Mucosa of stomach (tissue), 1 donor: ENCODE data around the gene KIAA0825.
"Not testable (repeated sequence)": the region's sequence is repeated elsewhere in the genome, so short reads cannot be mapped to it uniquely, and the experiment has no call there.

Experiments
- H3K27me3 ChIP-seq: one replicate; pipeline ENCODE4 v1.7.0; 2013; ENCODE audit warnings: mild to moderate bottlenecking, low read length; ENCODE audit not compliant: control insufficient read depth, insufficient read depth
- H3K36me3 ChIP-seq: one replicate; pipeline ENCODE4 v1.7.0; 2013; ENCODE audit warnings: low read length; ENCODE audit not compliant: control insufficient read depth, insufficient read depth
- H3K4me1 ChIP-seq: one replicate; pipeline ENCODE4 v1.7.0; 2013; ENCODE audit warnings: mild to moderate bottlenecking, low read length; ENCODE audit not compliant: control insufficient read depth, insufficient read depth
- H3K4me3 ChIP-seq: one replicate; pipeline ENCODE4 v1.7.0; 2013; ENCODE audit warnings: low read length
- H3K9ac ChIP-seq: one replicate; pipeline ENCODE4 v1.7.0; 2013; ENCODE audit warnings: mild to moderate bottlenecking, low read length, moderate library complexity
- H3K9me3 ChIP-seq: one replicate; pipeline ENCODE4 v1.7.0; 2013; ENCODE audit warnings: mild to moderate bottlenecking, low read length, moderate library complexity; ENCODE audit not compliant: control insufficient read depth
- donor health status: Pancreatic carcinoma.

The KIAA0825 gene

DNA sequence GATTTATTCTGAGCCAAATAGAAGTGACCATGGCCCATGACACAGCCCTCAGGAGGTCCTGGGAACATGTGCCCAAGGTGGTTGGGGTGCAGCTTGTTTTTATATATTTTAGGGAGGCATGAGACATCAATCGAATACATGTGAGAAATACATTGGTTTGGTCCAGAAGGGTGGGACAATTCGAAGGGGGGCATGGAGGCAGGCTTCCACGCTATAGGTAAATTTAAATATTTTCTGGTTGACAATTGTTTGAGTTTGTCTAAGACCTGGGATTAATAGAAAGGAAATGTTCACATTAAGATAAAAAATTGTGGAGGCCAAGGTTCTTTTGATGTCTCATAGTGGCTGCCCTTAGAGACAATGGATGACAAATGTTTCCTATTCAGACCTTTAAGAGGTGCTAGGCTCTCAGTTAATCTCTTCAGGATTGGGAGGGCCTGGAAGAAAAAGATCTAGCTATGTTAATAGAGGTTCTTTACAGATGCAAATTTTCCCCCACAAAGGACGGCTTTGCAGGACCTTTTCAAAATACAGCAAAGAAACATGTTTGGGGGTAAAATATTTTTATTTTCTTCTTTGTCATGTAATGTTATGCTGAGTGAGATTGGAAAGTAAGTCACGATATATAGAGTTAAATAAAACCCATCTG is 263.4 kb downstream of the KIAA0825 start:
- not testable (repeated sequence) for H3K9me3 ChIP-seq, H3K27me3 ChIP-seq, H3K4me1 ChIP-seq, H3K9ac ChIP-seq, H3K4me3 ChIP-seq, H3K36me3 ChIP-seq

DNA sequence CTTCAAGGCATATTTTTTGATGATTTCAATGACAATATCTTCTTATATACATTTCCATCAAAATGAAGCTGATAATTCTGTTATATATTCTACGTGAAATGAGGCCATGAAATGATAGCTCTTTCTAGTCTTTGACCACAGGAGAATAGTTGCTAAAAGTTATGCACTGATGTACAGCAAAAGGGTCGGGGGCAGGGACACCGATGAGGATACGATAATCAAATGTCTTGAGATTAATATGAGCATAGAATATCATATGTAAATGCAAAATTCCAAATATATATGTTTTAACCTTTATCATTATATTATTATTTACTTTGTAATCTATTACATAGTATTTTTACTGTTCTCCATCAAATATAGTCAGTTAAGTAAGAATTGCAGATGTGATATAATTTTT is 264.8 kb downstream of the KIAA0825 start:
- no peak overlapping the region for H3K4me3 ChIP-seq
- no peaks in the 10 kb centered on the region for H3K27me3 ChIP-seq
- H3K9me3 ChIP-seq = no peaks in the 10 kb centered on the region
- H3K4me1 ChIP-seq = no peaks in the 10 kb centered on the region
- H3K9ac ChIP-seq = no peak overlapping the region
- no peaks in the 10 kb centered on the region for H3K36me3 ChIP-seq

DNA sequence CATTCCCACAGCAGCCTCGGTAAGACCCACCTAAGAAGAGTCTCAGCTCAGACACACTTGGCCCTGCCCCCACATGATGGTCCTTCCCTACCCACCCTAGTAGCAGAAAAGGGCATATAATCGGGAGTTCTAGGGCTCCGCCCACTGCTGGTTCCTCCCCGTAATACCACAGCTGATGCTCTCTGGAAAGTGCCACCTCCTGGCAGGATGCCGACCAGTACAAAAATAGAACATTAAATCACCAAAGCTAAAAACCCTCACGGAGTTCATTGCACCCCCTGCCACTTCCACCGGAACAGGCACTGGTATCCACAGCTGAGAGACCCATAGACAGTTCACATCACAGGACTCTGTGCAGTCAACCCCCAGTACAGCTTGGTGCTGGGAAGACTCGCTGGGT is 271.3 kb downstream of the KIAA0825 start:
- Histone ChIP-seq H3K9me3 (no peaks in the 10 kb centered on the region), H3K4me3 (no peak overlapping the region), H3K36me3 (no peaks in the 10 kb centered on the region), H3K27me3 (no peaks in the 10 kb centered on the region), H3K9ac (no peak overlapping the region), H3K4me1 (no peaks in the 10 kb centered on the region)

DNA sequence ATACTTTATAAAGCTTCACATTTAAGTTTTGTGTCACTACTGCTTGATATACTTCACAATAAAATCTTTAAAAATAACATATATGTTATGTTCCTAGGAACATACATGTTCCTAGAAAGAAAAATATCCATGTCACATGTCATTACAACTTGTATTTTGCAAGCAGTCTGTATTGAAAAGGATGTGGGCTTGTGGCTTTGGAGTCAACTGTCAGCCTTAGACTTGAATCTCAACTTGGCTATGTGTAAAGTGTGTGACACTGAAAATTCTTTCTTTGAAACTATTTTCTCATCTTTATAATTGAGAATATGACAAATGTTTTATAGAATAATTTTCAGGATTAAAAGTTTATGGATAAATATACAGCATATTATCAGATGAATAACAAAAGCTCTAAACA is 273.1 kb downstream of the KIAA0825 start:
- H3K9ac ChIP-seq = no peak overlapping the region
- no peak overlapping the region for H3K4me3 ChIP-seq
- H3K9me3 ChIP-seq = no peaks in the 10 kb centered on the region
- H3K36me3 ChIP-seq = no peaks in the 10 kb centered on the region
- no peaks in the 10 kb centered on the region for H3K27me3 ChIP-seq
- H3K4me1 ChIP-seq = no peaks in the 10 kb centered on the region

DNA sequence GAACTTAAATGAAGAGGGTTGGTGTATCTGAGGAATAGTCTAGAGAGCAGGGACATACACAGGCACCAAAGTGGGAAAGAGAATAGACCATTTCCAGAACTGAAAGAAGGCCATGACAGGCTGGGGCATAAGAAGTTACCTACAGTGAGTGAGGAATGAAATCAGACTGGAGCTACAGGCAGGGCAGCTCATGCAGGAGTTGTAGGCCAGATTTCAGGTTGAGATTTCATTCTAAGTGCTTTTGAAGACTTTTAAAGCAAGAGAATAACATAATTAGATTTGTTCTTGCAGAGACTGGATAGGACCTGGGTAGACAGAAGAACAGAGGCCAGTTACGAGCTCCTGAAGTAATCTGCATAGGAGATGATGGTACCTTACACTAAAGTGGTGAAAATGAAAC is 280.8 kb downstream of the KIAA0825 start:
- Histone ChIP-seq H3K9ac (no peak overlapping the region), H3K27me3 (no peaks in the 10 kb centered on the region), H3K36me3 (no peaks in the 10 kb centered on the region), H3K4me3 (no peak overlapping the region), H3K4me1 (no peaks in the 10 kb centered on the region), H3K9me3 (no peaks in the 10 kb centered on the region)

DNA sequence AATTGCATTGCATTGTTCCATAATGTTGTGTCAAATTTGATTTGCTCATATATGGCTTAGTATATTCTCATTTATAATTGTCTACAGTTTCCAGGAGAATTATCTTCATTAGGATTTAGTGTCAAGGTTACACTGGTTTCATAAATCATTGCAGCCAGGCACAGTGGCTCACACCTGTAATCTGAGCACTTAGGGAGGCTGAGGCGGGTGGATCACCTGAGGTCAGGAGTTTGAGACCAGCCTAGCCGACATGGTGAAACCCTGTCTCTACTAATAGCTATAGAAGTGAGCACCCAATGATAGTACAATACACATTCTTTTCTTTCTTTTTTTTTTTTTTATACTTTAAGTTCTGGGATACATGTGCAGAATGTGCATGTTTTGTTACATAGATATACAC is 282.5 kb downstream of the KIAA0825 start:
- H3K4me3 ChIP-seq = no peak overlapping the region
- H3K9me3 ChIP-seq = no peaks in the 10 kb centered on the region
- no peaks in the 10 kb centered on the region for H3K27me3 ChIP-seq
- H3K36me3 ChIP-seq = no peaks in the 10 kb centered on the region
- no peaks in the 10 kb centered on the region for H3K4me1 ChIP-seq
- H3K9ac ChIP-seq = no peak overlapping the region

DNA sequence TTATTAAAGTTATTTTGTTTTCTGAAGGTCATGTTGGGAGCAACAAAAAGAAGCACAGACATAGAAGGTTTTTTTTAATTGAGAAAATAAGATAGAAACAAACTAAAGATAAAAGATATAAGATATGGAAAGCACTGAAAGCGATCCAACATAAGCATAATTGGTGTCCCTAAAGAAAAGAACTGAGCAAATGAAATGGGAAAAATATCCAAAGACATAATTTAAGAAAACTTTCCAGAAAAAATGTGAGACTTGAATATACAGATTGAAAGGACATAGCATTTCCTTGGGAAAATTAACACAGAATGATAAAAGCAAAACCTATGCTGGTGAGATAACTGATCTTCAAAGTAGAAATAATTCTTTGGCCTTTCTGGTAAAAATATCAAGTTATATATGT is 289.3 kb downstream of the KIAA0825 start:
- Histone ChIP-seq H3K4me1 (no peaks in the 10 kb centered on the region), H3K27me3 (no peaks in the 10 kb centered on the region), H3K9me3 (no peaks in the 10 kb centered on the region), H3K36me3 (no peaks in the 10 kb centered on the region), H3K4me3 (no peak overlapping the region), H3K9ac (no peak overlapping the region)

DNA sequence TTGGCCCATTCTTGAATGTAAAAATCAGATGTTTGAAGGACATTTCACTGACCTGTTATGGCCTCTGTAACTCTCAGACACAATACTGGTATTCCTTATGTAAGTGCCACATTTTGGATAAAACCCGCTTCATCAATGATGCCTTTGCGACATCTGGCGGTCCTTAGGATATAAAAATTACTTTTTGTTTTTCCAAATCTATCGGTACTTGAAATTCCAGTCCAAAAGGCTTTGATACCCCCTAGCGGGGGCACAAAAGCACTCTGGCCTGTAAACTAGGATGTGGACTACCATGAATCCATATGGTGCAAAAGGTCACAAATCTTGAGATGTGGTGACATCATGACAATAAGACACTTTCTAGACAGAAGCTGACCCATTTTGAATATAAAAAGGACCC is 291.8 kb downstream of the KIAA0825 start:
- Histone ChIP-seq H3K9me3 (no peaks in the 10 kb centered on the region), H3K4me1 (no peaks in the 10 kb centered on the region), H3K27me3 (no peaks in the 10 kb centered on the region), H3K36me3 (no peaks in the 10 kb centered on the region), H3K4me3 (no peak overlapping the region), H3K9ac (no peak overlapping the region)

DNA sequence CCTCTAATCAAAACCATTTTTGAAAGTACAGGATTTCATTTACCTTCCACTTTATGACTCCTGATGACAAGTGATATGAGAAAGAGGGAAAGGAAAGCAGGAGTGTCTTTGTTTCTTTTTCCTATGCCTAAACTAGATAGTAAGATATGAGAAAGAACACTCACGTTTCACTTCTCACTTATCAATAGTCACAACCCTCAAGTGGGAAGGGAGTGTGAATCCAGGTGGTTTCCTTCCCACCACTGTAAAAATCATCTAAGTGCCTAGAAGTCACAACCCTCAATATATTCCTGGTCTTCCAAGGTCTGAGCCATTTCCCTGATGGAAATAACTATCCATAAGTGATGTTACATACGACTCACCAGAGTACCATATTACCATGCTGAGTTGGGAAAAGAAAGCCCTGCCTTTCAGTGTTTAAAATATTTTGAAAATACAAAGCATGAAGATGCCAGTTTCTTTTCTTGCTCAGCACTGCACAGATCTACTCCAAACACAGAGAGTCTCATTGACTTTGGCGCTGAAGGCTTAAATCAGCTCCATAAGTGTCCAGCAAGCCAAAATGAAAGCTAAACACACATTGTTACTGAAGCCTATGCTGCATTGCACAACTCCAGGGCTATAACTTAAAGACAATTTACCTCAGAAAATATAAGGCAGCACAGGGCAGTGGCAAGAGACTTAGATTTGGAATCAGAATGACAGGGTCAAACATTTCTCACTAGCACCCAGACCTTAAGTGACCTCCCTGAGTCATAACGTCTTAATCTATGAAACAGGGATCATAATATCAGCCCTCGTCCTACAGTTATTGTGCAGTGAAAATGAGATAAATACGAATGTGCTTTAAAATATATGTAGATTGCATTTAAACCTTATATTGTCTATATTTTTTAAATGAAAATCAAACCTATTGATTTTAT is 301.2 kb downstream of the KIAA0825 start:
- H3K4me1 ChIP-seq = no peaks in the 10 kb centered on the region

DNA sequence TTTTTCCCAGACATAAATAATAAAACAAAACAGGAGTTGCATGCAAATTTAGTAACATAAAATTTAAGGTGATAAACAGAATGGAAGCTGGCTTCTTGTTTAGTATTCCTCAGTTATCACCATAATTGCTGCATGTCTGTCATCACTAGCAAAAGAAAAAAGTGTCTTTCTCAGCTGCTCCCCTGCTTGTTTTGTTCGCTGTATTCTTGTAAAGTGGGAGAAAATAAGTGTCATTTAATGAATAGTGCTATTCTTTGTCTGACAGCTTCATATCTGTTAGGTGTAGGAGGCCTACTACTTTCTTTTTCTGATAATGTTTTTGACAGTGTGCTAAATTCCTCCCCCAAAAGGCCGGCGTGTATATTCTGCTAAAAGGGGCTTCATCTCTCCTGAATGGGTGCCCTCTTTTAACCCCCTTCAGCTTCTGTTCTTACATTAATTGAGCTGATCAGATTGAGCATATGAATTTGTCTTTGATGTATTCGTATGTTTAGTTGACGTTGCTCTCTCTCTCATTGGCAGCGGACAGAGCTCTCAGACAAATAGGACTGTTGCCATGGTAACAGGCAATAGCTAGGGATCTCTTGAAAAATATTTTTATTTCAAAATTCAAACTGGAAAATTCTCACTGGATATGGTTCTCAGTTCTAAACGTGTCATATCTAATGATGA is 303.8 kb downstream of the KIAA0825 start:
- no peaks in the 10 kb centered on the region for H3K36me3 ChIP-seq
- H3K27me3 ChIP-seq = no peaks in the 10 kb centered on the region
- H3K9me3 ChIP-seq = no peaks in the 10 kb centered on the region
- no peak overlapping the region for H3K9ac ChIP-seq
- H3K4me1 ChIP-seq = no peaks in the 10 kb centered on the region
- H3K4me3 ChIP-seq = no peak overlapping the region

More for the DNA sequence above, 301.2 kb downstream of the KIAA0825 start:
- H3K9ac ChIP-seq = no peak overlapping the region
- H3K36me3 ChIP-seq = no peaks in the 10 kb centered on the region
- no peaks in the 10 kb centered on the region for H3K9me3 ChIP-seq
- H3K4me3 ChIP-seq = no peak overlapping the region
- H3K27me3 ChIP-seq = no peaks in the 10 kb centered on the region

DNA sequence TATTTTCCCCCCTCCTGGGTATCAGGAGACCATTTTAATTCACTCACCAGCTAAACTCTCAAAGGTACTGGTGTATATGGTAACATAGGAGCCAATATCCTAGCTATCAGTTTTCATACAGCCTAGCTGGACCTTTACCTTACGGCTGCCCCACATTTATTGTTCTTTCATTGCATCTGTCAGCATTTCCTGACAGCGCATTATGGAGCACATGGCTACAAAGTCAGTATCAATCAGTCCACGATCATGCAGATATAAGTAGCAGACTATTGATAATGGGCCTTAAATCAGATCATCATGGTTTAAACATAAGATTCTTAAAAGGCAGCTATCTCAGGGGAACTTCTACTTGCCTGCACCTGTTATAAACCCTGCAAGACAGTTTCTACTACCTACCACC is 304.7 kb downstream of the KIAA0825 start:
- Histone ChIP-seq H3K4me1 (no peaks in the 10 kb centered on the region), H3K4me3 (no peak overlapping the region), H3K27me3 (no peaks in the 10 kb centered on the region), H3K9me3 (no peaks in the 10 kb centered on the region), H3K36me3 (no peaks in the 10 kb centered on the region), H3K9ac (no peak overlapping the region)

DNA sequence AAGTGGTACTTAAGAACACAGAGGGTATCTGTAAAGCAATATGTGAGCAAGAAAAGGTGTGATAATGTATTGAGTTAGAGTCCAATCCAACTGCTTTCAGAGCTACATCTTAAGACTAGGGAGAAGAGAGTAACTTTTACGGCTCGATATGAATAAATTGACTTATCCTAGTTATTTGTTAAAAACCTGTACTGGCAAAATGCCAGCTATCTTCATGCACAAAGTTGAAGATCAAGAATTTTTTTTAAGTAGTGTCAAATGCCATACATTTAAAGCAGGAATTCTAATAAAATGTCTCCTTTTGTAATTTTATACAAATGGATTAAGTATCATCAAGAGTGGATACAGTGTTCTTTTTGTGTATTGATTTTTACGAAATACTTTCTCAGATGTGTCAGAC is 305.2 kb downstream of the KIAA0825 start:
- no peaks in the 10 kb centered on the region for H3K27me3 ChIP-seq
- no peak overlapping the region for H3K9ac ChIP-seq
- H3K36me3 ChIP-seq = no peaks in the 10 kb centered on the region

More for the DNA sequence above, 305.2 kb downstream of the KIAA0825 start:
- no peaks in the 10 kb centered on the region for H3K4me1 ChIP-seq
- H3K4me3 ChIP-seq = no peak overlapping the region
- no peaks in the 10 kb centered on the region for H3K9me3 ChIP-seq
